ENCODE measurements around the gene KCNAB1. TPM values are rescaled to one million over a fixed set of nuclear protein-coding genes. Genes with fewer than 3 reads are reported as not detected.
"Not testable (repeated sequence)": the region's sequence is repeated elsewhere in the genome, so short reads cannot be mapped to it uniquely, and the experiment has no call there.

The KCNAB1 gene
- total RNA-seq, 1 experiment from 2014 or later, result not detected

- Histone ChIP-seq H3K27me3 (replicated peaks; ENCODE audit: insufficient read depth, low read depth, low read length, poor library complexity) (no peaks in the 10 kb centered on the region), H3K27ac (ENCODE audit: low read depth, low read length, poor library complexity, severe bottlenecking) (no peak overlapping the region), H3K9me3 (ENCODE audit: low read depth, low read length, poor library complexity, severe bottlenecking) (no peaks in the 10 kb centered on the region), H3K36me3 (ENCODE audit: insufficient read depth, low read length, poor library complexity, severe bottlenecking) (no peaks in the 10 kb centered on the region), H3K4me1 (ENCODE audit: insufficient read depth, low read length, poor library complexity, severe bottlenecking) (peaks cover 16% of the 10 kb centered on the region), H3K4me3 (ENCODE audit: low read depth, low read length, poor library complexity, severe bottlenecking) (no peak overlapping the region)
- ChIA-PET POLR2A (ENCODE audit: low non-redundant PET) (no interaction called here), CTCF (no interaction called here)
- intact Hi-C loops (cut with micrococcal nuclease; ENCODE audit: unreplicated experiment), result no loop called here
- TF ChIP-seq CTCF (conservative IDR thresholded peaks at IDR 0.05; ENCODE audit: low read depth, low read length) (no peak), EZH2 (IDR thresholded peaks at IDR 0.05; ENCODE audit: borderline replicate concordance, low read depth, low read length, poor library complexity, severe bottlenecking) (no peak)
- BruUV-seq (replicated peaks), result no TSS peak
- DNase-seq (ENCODE audit: low spot score), result no peak
Measured at GRCh38 chr3:156559321-156559720, 438.9 kb downstream of the KCNAB1 start.

GRCh38 chr3:156561533-156561932, 441.2 kb downstream of the KCNAB1 start:
- H3K36me3 ChIP-seq (ENCODE audit: insufficient read depth, low read length, poor library complexity, severe bottlenecking), result no peaks in the 10 kb centered on the region
- DNase-seq (ENCODE audit: low spot score), result no peak
- H3K9me3 ChIP-seq (ENCODE audit: low read depth, low read length, poor library complexity, severe bottlenecking), result no peaks in the 10 kb centered on the region
- POLR2A ChIA-PET (ENCODE audit: low non-redundant PET), result no interaction called here
- H3K4me1 ChIP-seq (ENCODE audit: insufficient read depth, low read length, poor library complexity, severe bottlenecking), result peaks cover 16% of the 10 kb centered on the region
- TF ChIP-seq EZH2 (IDR thresholded peaks at IDR 0.05; ENCODE audit: borderline replicate concordance, low read depth, low read length, poor library complexity, severe bottlenecking), result no peak
- TF ChIP-seq CTCF (conservative IDR thresholded peaks at IDR 0.05; ENCODE audit: low read depth, low read length), result no peak
- CTCF ChIA-PET, result no interaction called here
- no TSS peak for BruUV-seq (replicated peaks)
- intact Hi-C loops (cut with micrococcal nuclease; ENCODE audit: unreplicated experiment), result no loop called here
- H3K27ac ChIP-seq (ENCODE audit: low read depth, low read length, poor library complexity, severe bottlenecking), result no peak overlapping the region
- no peaks in the 10 kb centered on the region for H3K27me3 ChIP-seq (replicated peaks; ENCODE audit: insufficient read depth, low read depth, low read length, poor library complexity)
- no peak overlapping the region for H3K4me3 ChIP-seq (ENCODE audit: low read depth, low read length, poor library complexity, severe bottlenecking)

- POLR2A ChIA-PET (ENCODE audit: low non-redundant PET); BruUV-seq (replicated peaks): not testable (repeated sequence)
Measured at GRCh38 chr3:156562486-156562885, 442.1 kb downstream of the KCNAB1 start.

GRCh38 chr3:156563900-156564682, 443.7 kb downstream of the KCNAB1 start:
- no peaks in the 10 kb centered on the region for H3K9me3 ChIP-seq (ENCODE audit: low read depth, low read length, poor library complexity, severe bottlenecking)
- no peaks in the 10 kb centered on the region for H3K27me3 ChIP-seq (replicated peaks; ENCODE audit: insufficient read depth, low read depth, low read length, poor library complexity)
- CTCF ChIA-PET, result no interaction called here
- peaks cover 3% of the 10 kb centered on the region for H3K4me1 ChIP-seq (ENCODE audit: insufficient read depth, low read length, poor library complexity, severe bottlenecking)
- TF ChIP-seq CTCF (conservative IDR thresholded peaks at IDR 0.05; ENCODE audit: low read depth, low read length), result no peak
- no peak for TF ChIP-seq EZH2 (IDR thresholded peaks at IDR 0.05; ENCODE audit: borderline replicate concordance, low read depth, low read length, poor library complexity, severe bottlenecking)
- no peak for DNase-seq (ENCODE audit: low spot score)
- no peak overlapping the region for H3K4me3 ChIP-seq (ENCODE audit: low read depth, low read length, poor library complexity, severe bottlenecking)
- intact Hi-C loops (cut with micrococcal nuclease; ENCODE audit: unreplicated experiment), result no loop called here
- no peak overlapping the region for H3K27ac ChIP-seq (ENCODE audit: low read depth, low read length, poor library complexity, severe bottlenecking)
- BruUV-seq (replicated peaks), result no TSS peak
- no peaks in the 10 kb centered on the region for H3K36me3 ChIP-seq (ENCODE audit: insufficient read depth, low read length, poor library complexity, severe bottlenecking)
- POLR2A ChIA-PET (ENCODE audit: low non-redundant PET), result no interaction called here

More at GRCh38 chr3:156562486-156562885, 442.1 kb downstream of the KCNAB1 start:
- H3K4me3 ChIP-seq (ENCODE audit: low read depth, low read length, poor library complexity, severe bottlenecking); H3K27me3 ChIP-seq (replicated peaks; ENCODE audit: insufficient read depth, low read depth, low read length, poor library complexity); intact Hi-C loops (cut with micrococcal nuclease; ENCODE audit: unreplicated experiment); H3K27ac ChIP-seq (ENCODE audit: low read depth, low read length, poor library complexity, severe bottlenecking); H3K36me3 ChIP-seq (ENCODE audit: insufficient read depth, low read length, poor library complexity, severe bottlenecking); CTCF ChIA-PET; H3K9me3 ChIP-seq (ENCODE audit: low read depth, low read length, poor library complexity, severe bottlenecking); DNase-seq (ENCODE audit: low spot score): not testable (repeated sequence)
- peaks cover 12% of the 10 kb centered on the region for H3K4me1 ChIP-seq (ENCODE audit: insufficient read depth, low read length, poor library complexity, severe bottlenecking)

GRCh38 chr3:156569016-156569415, 448.6 kb downstream of the KCNAB1 start:
- not testable (repeated sequence) for DNase-seq (ENCODE audit: low spot score)

More at GRCh38 chr3:156569016-156569415, 448.6 kb downstream of the KCNAB1 start:
- H3K27me3 ChIP-seq (replicated peaks; ENCODE audit: insufficient read depth, low read depth, low read length, poor library complexity); H3K4me1 ChIP-seq (ENCODE audit: insufficient read depth, low read length, poor library complexity, severe bottlenecking); intact Hi-C loops (cut with micrococcal nuclease; ENCODE audit: unreplicated experiment); BruUV-seq (replicated peaks); POLR2A ChIA-PET (ENCODE audit: low non-redundant PET); H3K36me3 ChIP-seq (ENCODE audit: insufficient read depth, low read length, poor library complexity, severe bottlenecking); H3K9me3 ChIP-seq (ENCODE audit: low read depth, low read length, poor library complexity, severe bottlenecking); H3K4me3 ChIP-seq (ENCODE audit: low read depth, low read length, poor library complexity, severe bottlenecking); H3K27ac ChIP-seq (ENCODE audit: low read depth, low read length, poor library complexity, severe bottlenecking); CTCF ChIA-PET: not testable (repeated sequence)
